ENCODE results near the gene NDUFA8.

- no peak for TF ChIP-seq EP300 (IDR thresholded peaks at IDR 0.05; ENCODE audit: borderline replicate concordance in 1 of 2, control insufficient read depth in 1 of 2, low read depth in 2 of 2, low read length in 2 of 2)
- TF ChIP-seq RCOR1 (conservative IDR thresholded peaks at IDR 0.05; ENCODE audit: low read depth, low read length): no peak
Observed at GRCh38 chr9:122159925-122160246, 307 bp upstream of the NDUFA8 start.

All from GM12878 (cell line).